Thyroid gland (tissue), 4 donors: ENCODE results near the gene MAPK4.

Source experiments
- POLR2A ChIP-seq, 2 donors: fragments of 450-650 bp; IDR thresholded peaks; one replicate each; pipeline ENCODE4 v1.6.1; 2017; ENCODE audit warnings: antibody characterized with exemption in 2 of 2, mild to moderate bottlenecking in 2 of 2, moderate library complexity in 1 of 2
- TF ChIP-seq, protein P1 (sequence below), 6 experiments: fragments of 200-600 bp in 3 of 6; fragments of 450-650 bp in 3 of 6; sonication (generic) in 3 of 6; IDR thresholded peaks; one replicate each; pipeline ENCODE4 v1.5.1; 2016 to 2019; ENCODE audit warnings: antibody characterized with exemption in 6 of 6, mild to moderate bottlenecking in 2 of 6, inconsistent platforms in 1 of 6, moderate library complexity in 1 of 6

DNA sequence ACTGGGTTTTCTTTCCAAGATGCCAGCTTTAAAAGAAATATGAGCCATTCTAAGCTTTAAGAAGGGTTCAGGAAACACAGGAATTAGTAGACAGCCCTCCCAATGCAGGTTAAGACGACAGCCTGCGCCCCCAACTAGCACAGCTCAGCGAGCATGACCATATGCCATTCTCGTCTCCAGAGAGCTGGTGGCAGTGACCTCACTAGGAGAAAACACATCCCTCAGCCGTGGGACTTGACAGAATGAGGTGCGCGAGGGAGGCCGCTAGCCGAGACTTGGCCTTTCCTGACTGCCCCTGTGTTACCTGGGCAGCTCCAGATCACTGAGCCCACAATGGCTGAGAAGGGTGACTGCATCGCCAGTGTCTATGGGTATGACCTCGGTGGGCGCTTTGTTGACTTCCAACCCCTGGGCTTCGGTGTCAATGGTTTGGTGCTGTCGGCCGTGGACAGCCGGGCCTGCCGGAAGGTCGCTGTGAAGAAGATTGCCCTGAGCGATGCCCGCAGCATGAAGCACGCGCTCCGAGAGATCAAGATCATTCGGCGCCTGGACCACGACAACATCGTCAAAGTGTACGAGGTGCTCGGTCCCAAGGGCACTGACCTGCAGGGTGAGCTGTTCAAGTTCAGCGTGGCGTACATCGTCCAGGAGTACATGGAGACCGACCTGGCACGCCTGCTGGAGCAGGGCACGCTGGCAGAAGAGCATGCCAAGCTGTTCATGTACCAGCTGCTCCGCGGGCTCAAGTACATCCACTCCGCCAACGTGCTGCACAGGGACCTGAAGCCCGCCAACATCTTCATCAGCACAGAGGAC lies 103.9 kb downstream of the MAPK4 start:
- no peak for TF ChIP-seq POLR2A (IDR thresholded peaks at IDR 0.05)
- TF ChIP-seq, protein P1, sequence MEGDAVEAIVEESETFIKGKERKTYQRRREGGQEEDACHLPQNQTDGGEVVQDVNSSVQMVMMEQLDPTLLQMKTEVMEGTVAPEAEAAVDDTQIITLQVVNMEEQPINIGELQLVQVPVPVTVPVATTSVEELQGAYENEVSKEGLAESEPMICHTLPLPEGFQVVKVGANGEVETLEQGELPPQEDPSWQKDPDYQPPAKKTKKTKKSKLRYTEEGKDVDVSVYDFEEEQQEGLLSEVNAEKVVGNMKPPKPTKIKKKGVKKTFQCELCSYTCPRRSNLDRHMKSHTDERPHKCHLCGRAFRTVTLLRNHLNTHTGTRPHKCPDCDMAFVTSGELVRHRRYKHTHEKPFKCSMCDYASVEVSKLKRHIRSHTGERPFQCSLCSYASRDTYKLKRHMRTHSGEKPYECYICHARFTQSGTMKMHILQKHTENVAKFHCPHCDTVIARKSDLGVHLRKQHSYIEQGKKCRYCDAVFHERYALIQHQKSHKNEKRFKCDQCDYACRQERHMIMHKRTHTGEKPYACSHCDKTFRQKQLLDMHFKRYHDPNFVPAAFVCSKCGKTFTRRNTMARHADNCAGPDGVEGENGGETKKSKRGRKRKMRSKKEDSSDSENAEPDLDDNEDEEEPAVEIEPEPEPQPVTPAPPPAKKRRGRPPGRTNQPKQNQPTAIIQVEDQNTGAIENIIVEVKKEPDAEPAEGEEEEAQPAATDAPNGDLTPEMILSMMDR (IDR thresholded peaks at IDR 0.05) = no peak
